ENCODE results near the gene TXNRD3.

DNA sequence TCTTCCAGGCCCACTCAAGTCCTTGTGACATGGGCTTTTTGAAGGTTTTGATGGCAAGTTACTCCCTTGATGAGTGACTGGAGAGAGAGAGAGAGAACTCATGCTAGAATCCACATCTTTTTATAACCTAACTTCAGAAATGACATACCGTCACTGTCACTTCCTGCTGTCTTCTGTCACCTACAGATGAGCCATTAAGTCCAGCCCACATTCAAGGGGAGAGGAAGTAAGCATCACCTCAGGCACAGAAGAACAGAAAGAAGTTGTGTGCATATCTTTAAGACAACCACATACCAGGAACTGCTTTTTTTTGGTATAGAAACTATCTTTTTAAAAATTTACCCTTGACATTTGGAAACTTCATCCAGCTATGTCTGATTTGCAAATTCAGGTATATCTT is 16.6 kb upstream of the TXNRD3 start:
- TF ChIP-seq, protein P1, sequence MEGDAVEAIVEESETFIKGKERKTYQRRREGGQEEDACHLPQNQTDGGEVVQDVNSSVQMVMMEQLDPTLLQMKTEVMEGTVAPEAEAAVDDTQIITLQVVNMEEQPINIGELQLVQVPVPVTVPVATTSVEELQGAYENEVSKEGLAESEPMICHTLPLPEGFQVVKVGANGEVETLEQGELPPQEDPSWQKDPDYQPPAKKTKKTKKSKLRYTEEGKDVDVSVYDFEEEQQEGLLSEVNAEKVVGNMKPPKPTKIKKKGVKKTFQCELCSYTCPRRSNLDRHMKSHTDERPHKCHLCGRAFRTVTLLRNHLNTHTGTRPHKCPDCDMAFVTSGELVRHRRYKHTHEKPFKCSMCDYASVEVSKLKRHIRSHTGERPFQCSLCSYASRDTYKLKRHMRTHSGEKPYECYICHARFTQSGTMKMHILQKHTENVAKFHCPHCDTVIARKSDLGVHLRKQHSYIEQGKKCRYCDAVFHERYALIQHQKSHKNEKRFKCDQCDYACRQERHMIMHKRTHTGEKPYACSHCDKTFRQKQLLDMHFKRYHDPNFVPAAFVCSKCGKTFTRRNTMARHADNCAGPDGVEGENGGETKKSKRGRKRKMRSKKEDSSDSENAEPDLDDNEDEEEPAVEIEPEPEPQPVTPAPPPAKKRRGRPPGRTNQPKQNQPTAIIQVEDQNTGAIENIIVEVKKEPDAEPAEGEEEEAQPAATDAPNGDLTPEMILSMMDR (IDR thresholded peaks at IDR 0.05), result no peak
- no peak for TF ChIP-seq HOXA7 (CRISPR knock-in tag; IDR thresholded peaks at IDR 0.05)
